Kidney (tissue), 14 donors: ENCODE data around the gene EHD3. TPM values are rescaled to one million over a fixed set of nuclear protein-coding genes. Genes with fewer than 3 reads are reported as not detected.

Source experiments
- DNase-seq, 5 donors: peaks; one replicate each; pipeline ENCODE4 v3.0.0-alpha.2; 2013 to 2020
- FAIRE-seq: peaks from 2 replicates; lab custom pipeline; 2012; peaks lifted over from hg19 to GRCh38; lab: Jason Lieb, UNC
- H3K27ac ChIP-seq, 2 donors: one replicate each; pipeline ENCODE4 v1.7.0; 2013; ENCODE audit warnings: low read depth in 2 of 2, low read length in 2 of 2, inconsistent platforms in 1 of 2
- H3K27me3 ChIP-seq: one replicate; pipeline ENCODE4 v1.7.1; 2013; ENCODE audit warnings: low read length, inconsistent platforms; ENCODE audit not compliant: control insufficient read depth, insufficient read depth
- H3K36me3 ChIP-seq, 3 donors: one replicate each; pipeline versions ENCODE4 v1.7.0 to v1.7.1; 2013; ENCODE audit warnings: low read length in 3 of 3, control low read depth in 1 of 3, inconsistent platforms in 1 of 3; ENCODE audit not compliant: insufficient read depth in 3 of 3, control insufficient read depth in 2 of 3
- H3K4me1 ChIP-seq, 3 donors: one replicate each; pipeline versions ENCODE4 v1.7.0 to v1.7.1; 2013; ENCODE audit warnings: low read length in 3 of 3, inconsistent platforms in 1 of 3, low read depth in 1 of 3; ENCODE audit not compliant: control insufficient read depth in 2 of 3, insufficient read depth in 2 of 3
- H3K4me3 ChIP-seq, 3 donors: one replicate each; pipeline versions ENCODE4 v1.7.0 to v1.8.1; 2013; ENCODE audit warnings: low read length in 3 of 3, control low read depth in 1 of 3, inconsistent platforms in 1 of 3
- H3K9ac ChIP-seq, 3 donors: one replicate each; pipeline versions ENCODE4 v1.7.0 to v1.7.1; 2013; ENCODE audit warnings: low read length in 3 of 3, control low read depth in 1 of 3, inconsistent platforms in 1 of 3
- H3K9me3 ChIP-seq, 3 donors: one replicate each; pipeline versions ENCODE4 v1.7.0 to v1.7.1; 2013; ENCODE audit warnings: low read length in 3 of 3, control low read depth in 1 of 3, inconsistent platforms in 1 of 3; ENCODE audit not compliant: control insufficient read depth in 2 of 3, insufficient read depth in 1 of 3
- CTCF ChIP-seq: IDR thresholded peaks from 3 replicates; pipeline ENCODE4 v1.5.1; 2012; ENCODE audit warnings: mild to moderate bottlenecking, moderate library complexity, borderline replicate concordance; ENCODE audit not compliant: insufficient read depth; ENCODE audit errors: extremely low read depth
- intact Hi-C: fragments of 100-400 bp; cut with DNase I; formaldehyde crosslinking; loops from one replicate; pipeline ENCODE4 v1.11.1; 2022
- polyA plus RNA-seq: library from polyadenylated mRNA; stranded (reverse); fragments of 350-450 nt; fragmentation: Illumina TruSeq; extraction: RNeasy Lipid Tissue Mini Kit (QIAGEN cat#74804); gene quantifications from one replicate; pipeline ENCODE4 v1.2.3, GENCODE V29; 2014; ENCODE audit warnings: low read depth, low replicate concordance; ENCODE audit not compliant: insufficient read depth
- total RNA-seq: library from RNA; stranded (reverse); fragmentation: NEBNext Ultra II Directional; extraction: Animal tissue kit (Norgen Biotek cat#: 25700); gene quantifications from one replicate; pipeline ENCODE4 v1.2.1, GENCODE V29; 2021
- donor health status: control.
- donor health status: control.
- donor health status: control.
- donor health status: control.
- donor health status: control.
- donor health status: DM: yes; HTN: yes; CAD: no.
- donor health status: Normal renal cell carcinoma (clear cell type).

Gene EHD3
- total and polyA plus RNA-seq, 2 donors from 2014 or later = 9.5 to 45.3 TPM

GRCh38 chr2:31249009-31249690 is 15.2 kb downstream of the EHD3 start:
- Histone ChIP-seq H3K27ac (no peak overlapping the region), H3K4me1 (no peaks in the 10 kb centered on the region), H3K9me3 (no peaks in the 10 kb centered on the region), H3K9ac (no peak overlapping the region), H3K4me3 (no peak overlapping the region), H3K27me3 (no peaks in the 10 kb centered on the region), H3K36me3 (peaks cover 0 to 10% (median 6%) of the 10 kb centered on the region in 3 donors)
- no peak for FAIRE-seq
- intact Hi-C loops = no loop called here
- DNase-seq = no peak
- no peak for TF ChIP-seq CTCF

- no peak for TF ChIP-seq CTCF
- no peaks in the 10 kb centered on the region for H3K4me1 ChIP-seq
- no peak for DNase-seq
- H3K4me3 ChIP-seq = no peak overlapping the region
- no peaks in the 10 kb centered on the region for H3K27me3 ChIP-seq
- no peaks in the 10 kb centered on the region for H3K9me3 ChIP-seq
- no peak overlapping the region for H3K9ac ChIP-seq
- H3K27ac ChIP-seq = no peak overlapping the region
- intact Hi-C loops = no loop called here
- H3K36me3 ChIP-seq = peaks cover 0 to 10% (median 6%) of the 10 kb centered on the region in 3 donors
- FAIRE-seq = no peak
Observed at GRCh38 chr2:31251018-31251417, 17.1 kb downstream of the EHD3 start.

GRCh38 chr2:31251851-31252250 is 17.9 kb downstream of the EHD3 start:
- DNase-seq (no peak), FAIRE-seq (no peak)
- no peaks in the 10 kb centered on the region for H3K9me3 ChIP-seq
- H3K4me3 ChIP-seq = no peak overlapping the region
- H3K27ac ChIP-seq = no peak overlapping the region
- H3K27me3 ChIP-seq = no peaks in the 10 kb centered on the region
- no peak for TF ChIP-seq CTCF
- intact Hi-C loops = no loop called here
- peaks cover 0 to 10% (median 6%) of the 10 kb centered on the region in 3 donors for H3K36me3 ChIP-seq
- no peak overlapping the region for H3K9ac ChIP-seq
- no peaks in the 10 kb centered on the region for H3K4me1 ChIP-seq
